Ishikawa (cell line): ENCODE data around the gene KAT6B.

ENCODE experiments used
- CEBPB ChIP-seq: IDR thresholded peaks from 2 replicates; pipeline ENCODE4 v1.6.1; 2012
- CREB1 ChIP-seq: IDR thresholded peaks from 2 replicates; pipeline ENCODE4 v1.6.1; 2012; ENCODE audit warnings: low read depth
- EGR1 ChIP-seq: IDR thresholded peaks from 2 replicates; pipeline ENCODE4 v1.6.1; 2012
- EP300 ChIP-seq: IDR thresholded peaks from 2 replicates; pipeline ENCODE4 v1.6.1; 2012; ENCODE audit warnings: borderline replicate concordance
- FOXM1 ChIP-seq: IDR thresholded peaks from 2 replicates; pipeline ENCODE4 v1.6.1; 2012; ENCODE audit warnings: low read depth, borderline replicate concordance
- MAX ChIP-seq: IDR thresholded peaks from 2 replicates; pipeline ENCODE4 v1.6.1; 2012
- NFIC ChIP-seq: IDR thresholded peaks from 2 replicates; pipeline ENCODE4 v1.6.1; 2012
- RAD21 ChIP-seq: IDR thresholded peaks from 2 replicates; pipeline ENCODE4 v1.6.1; 2012; ENCODE audit warnings: low read depth
- REST ChIP-seq: IDR thresholded peaks from 2 replicates; pipeline ENCODE4 v1.6.1; 2012; ENCODE audit warnings: low read depth, mild to moderate bottlenecking
- TAF1 ChIP-seq: IDR thresholded peaks from 2 replicates; pipeline ENCODE4 v1.6.1; 2012; ENCODE audit warnings: low read depth, mild to moderate bottlenecking
- TCF12 ChIP-seq: IDR thresholded peaks from 2 replicates; pipeline ENCODE4 v1.6.1; 2012; ENCODE audit warnings: low read depth
- TEAD4 ChIP-seq: IDR thresholded peaks from 2 replicates; pipeline ENCODE4 v1.6.1; 2012
- YY1 ChIP-seq: IDR thresholded peaks from 2 replicates; pipeline ENCODE4 v1.6.1; 2012; ENCODE audit warnings: low read depth
- ZBTB7A ChIP-seq: IDR thresholded peaks from 2 replicates; pipeline ENCODE4 v1.6.1; 2012; ENCODE audit warnings: low read depth
- TF ChIP-seq, protein P1 (sequence below): IDR thresholded peaks from 2 replicates; pipeline ENCODE4 v1.6.1; 2012

Gene KAT6B

DNA sequence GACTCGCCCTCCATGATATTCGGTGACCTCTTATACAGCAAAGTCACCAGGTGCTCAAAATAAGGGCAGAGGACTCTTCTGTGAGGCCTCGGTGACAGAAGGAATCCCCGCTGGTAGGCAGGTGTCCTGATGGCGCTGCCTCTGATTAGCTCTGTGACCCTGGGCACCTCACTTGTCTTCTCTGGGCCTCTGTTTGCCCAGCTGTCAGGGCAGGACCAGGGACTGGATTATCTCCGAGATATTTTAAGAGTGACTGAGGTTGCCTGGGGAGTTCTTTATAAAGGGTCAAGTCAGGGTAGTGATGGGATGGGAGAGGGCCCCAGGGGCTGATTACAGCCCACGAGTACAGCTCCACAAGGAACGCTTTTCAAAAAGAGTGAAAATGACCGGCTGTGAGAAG, 214.2 kb downstream of the KAT6B start:
- TF ChIP-seq TEAD4 (no peak), NFIC (no peak), EP300 (no peak), MAX (no peak), FOXM1 (no peak), REST (no peak), EGR1 (no peak), RAD21 (no peak), CREB1 (no peak), TCF12 (no peak), YY1 (no peak), CEBPB (no peak), ZBTB7A (no peak), TAF1 (no peak)
- TF ChIP-seq, protein P1, sequence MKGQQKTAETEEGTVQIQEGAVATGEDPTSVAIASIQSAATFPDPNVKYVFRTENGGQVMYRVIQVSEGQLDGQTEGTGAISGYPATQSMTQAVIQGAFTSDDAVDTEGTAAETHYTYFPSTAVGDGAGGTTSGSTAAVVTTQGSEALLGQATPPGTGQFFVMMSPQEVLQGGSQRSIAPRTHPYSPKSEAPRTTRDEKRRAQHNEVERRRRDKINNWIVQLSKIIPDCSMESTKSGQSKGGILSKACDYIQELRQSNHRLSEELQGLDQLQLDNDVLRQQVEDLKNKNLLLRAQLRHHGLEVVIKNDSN: no peak

DNA sequence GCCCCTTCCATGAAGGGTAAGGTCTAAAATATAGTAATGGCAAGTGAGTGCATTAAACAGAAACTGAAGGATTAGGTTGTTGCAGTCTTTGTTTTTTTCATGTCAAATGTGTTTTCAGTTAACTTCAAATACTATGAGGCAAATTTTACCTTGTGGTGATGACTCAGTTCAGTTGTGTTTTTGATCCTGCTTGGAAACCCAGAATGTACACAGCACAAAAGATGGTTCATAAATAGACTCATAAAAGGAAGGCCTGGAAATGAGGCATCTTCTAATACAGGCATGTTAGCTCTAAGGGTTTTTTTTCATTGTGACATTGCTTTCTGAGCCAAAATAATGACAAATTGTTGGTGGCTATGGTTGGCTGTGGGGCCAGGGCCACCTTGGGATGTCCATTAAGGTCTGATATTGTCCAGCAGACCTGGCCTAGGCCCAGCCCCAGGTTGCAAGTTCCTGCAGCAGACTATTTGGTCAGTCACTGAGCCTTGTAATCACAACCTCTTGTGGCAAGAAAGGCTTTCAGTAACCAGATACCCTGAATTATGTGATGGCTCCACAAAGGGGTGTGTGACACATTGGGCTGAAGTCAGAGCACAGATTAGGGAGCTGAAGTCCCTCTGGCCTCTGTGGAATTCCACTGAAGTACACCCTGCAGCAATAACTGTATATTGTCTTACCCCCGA, 216.0 kb downstream of the KAT6B start:
- no peak for TF ChIP-seq TAF1
- no peak for TF ChIP-seq YY1
- no peak for TF ChIP-seq CEBPB
- no peak for TF ChIP-seq MAX
- TF ChIP-seq TCF12: no peak
- no peak for TF ChIP-seq RAD21
- TF ChIP-seq, protein P1: no peak
- TF ChIP-seq NFIC: no peak
- no peak for TF ChIP-seq TEAD4
- no peak for TF ChIP-seq CREB1
- no peak for TF ChIP-seq EP300
- no peak for TF ChIP-seq EGR1
- no peak for TF ChIP-seq FOXM1
- TF ChIP-seq REST: no peak
- TF ChIP-seq ZBTB7A: no peak

GRCh38 chr10:75043256-75044131, 217.1 kb downstream of the KAT6B start:
- no peak for TF ChIP-seq YY1
- no peak for TF ChIP-seq REST
- TF ChIP-seq RAD21: no peak
- TF ChIP-seq EGR1: no peak
- TF ChIP-seq MAX: no peak
- no peak for TF ChIP-seq CREB1
- no peak for TF ChIP-seq FOXM1
- no peak for TF ChIP-seq ZBTB7A
- TF ChIP-seq TCF12: no peak
- TF ChIP-seq TAF1: no peak
- no peak for TF ChIP-seq TEAD4
- TF ChIP-seq EP300: no peak
- TF ChIP-seq, protein P1: no peak
